SK-N-SH (cell line): Measurements from ENCODE around the gene STARD10. TPM values are rescaled to one million over a fixed set of nuclear protein-coding genes. Genes with fewer than 3 reads are reported as not detected.

Experiments used
- CTCF ChIA-PET: fragments of 300-600, 350-600 bp; formaldehyde crosslinking; extraction: SDS; loops from one replicate; lab custom pipeline; 2021; lab: Yijun Ruan, JAX
- POLR2A ChIA-PET: fragments of 350-600 bp; sonication (Branson Sonifier 250); formaldehyde crosslinking; extraction: SDS; loops from one replicate; lab custom pipeline; 2020; ENCODE audit warnings: antibody characterized with exemption, inconsistent platforms; lab: Yijun Ruan, JAX
- DNase-seq: peaks from one replicate; pipeline ENCODE4 v3.0.0; 2012
- H2AFZ ChIP-seq: fragments of 200-600 bp; sonication (generic); 2 replicates; pipeline ENCODE4 v1.8.1; 2016; ENCODE audit warnings: antibody characterized with exemption, mild to moderate bottlenecking, low read depth
- H3F3A ChIP-seq: fragments of 200-600 bp; sonication (generic); replicated peaks from 2 replicates; pipeline ENCODE3; 2016; ENCODE audit warnings: antibody characterized with exemption, mild to moderate bottlenecking; ENCODE audit not compliant: insufficient read depth
- H3K27ac ChIP-seq, 2 experiments: fragments of 200-500 bp in 1 of 2; fragments of 200-600 bp in 1 of 2; sonication (Bioruptor generic) in 1 of 2; sonication (generic), shearing (Covaris generic) in 1 of 2; 2 replicates each; pipeline versions ENCODE4 v1.5.1 to v1.6.1; 2014 to 2016; ENCODE audit warnings: low read depth in 2 of 2, inconsistent platforms in 1 of 2, low read length in 1 of 2, mild to moderate bottlenecking in 1 of 2, mixed read lengths in 1 of 2
- H3K27me3 ChIP-seq: fragments of 200-600 bp; sonication (generic), shearing (Covaris generic); 2 replicates; pipeline ENCODE4 v1.6.1; 2016; ENCODE audit warnings: mixed run types; ENCODE audit not compliant: insufficient read depth
- H3K36me3 ChIP-seq, 2 experiments: fragments of 200-500 bp in 1 of 2; fragments of 200-600 bp in 1 of 2; sonication (Bioruptor generic) in 1 of 2; sonication (generic) in 1 of 2; replicated peaks in 1 of 2; 2 replicates each; pipeline versions ENCODE3 to v1.5.1; 2014 to 2016; ENCODE audit warnings: low read length in 1 of 2, mild to moderate bottlenecking in 1 of 2; ENCODE audit not compliant: insufficient read depth in 2 of 2, control insufficient read depth in 1 of 2
- H3K4me1 ChIP-seq, 2 experiments: fragments of 200-500 bp in 1 of 2; fragments of 200-600 bp in 1 of 2; sonication (Bioruptor generic) in 1 of 2; sonication (generic), shearing (Covaris generic) in 1 of 2; 2 replicates each; pipeline versions ENCODE4 v1.5.1 to v1.6.1; 2014 to 2016; ENCODE audit warnings: low read depth in 1 of 2, low read length in 1 of 2, mixed run types in 1 of 2; ENCODE audit not compliant: insufficient read depth in 2 of 2, control insufficient read depth in 1 of 2
- H3K4me2 ChIP-seq: fragments of 200-600 bp; sonication (generic), shearing (Covaris generic); 2 replicates; pipeline ENCODE4 v1.6.1; 2017; ENCODE audit warnings: mixed run types
- H3K4me3 ChIP-seq, 2 experiments: fragments of 200-500 bp in 1 of 2; fragments of 200-600 bp in 1 of 2; sonication (Bioruptor generic) in 1 of 2; sonication (generic), shearing (Covaris generic) in 1 of 2; 2 replicates each; pipeline versions ENCODE4 v1.5.1 to v1.8.1; 2014 to 2016; ENCODE audit warnings: low read depth in 2 of 2, inconsistent platforms in 1 of 2, low read length in 1 of 2, mild to moderate bottlenecking in 1 of 2, mixed read lengths in 1 of 2, moderate library complexity in 1 of 2
- H3K79me2 ChIP-seq: fragments of 200-600 bp; sonication (generic); 2 replicates; pipeline ENCODE4 v1.8.1; 2017; ENCODE audit warnings: mild to moderate bottlenecking; ENCODE audit not compliant: insufficient read depth
- H3K9ac ChIP-seq: fragments of 200-600 bp; sonication (generic); 2 replicates; pipeline ENCODE4 v1.6.1; 2017; ENCODE audit warnings: mixed run types
- H3K9me2 ChIP-seq: fragments of 200-600 bp; sonication (generic); 2 replicates; pipeline ENCODE4 v1.6.1; 2017; ENCODE audit warnings: mixed run types
- H3K9me3 ChIP-seq: fragments of 200-600 bp; sonication (generic); 2 replicates; pipeline ENCODE4 v1.6.1; 2017; ENCODE audit warnings: mixed run types, mild to moderate bottlenecking, moderate library complexity
- H4K20me1 ChIP-seq: fragments of 200-600 bp; sonication (generic); 2 replicates; pipeline ENCODE4 v1.6.1; 2017; ENCODE audit warnings: mild to moderate bottlenecking, mixed run types; ENCODE audit not compliant: insufficient read depth
- CHD2 ChIP-seq: fragments of 150-350 bp; IDR thresholded peaks from 2 replicates; pipeline ENCODE4 v1.6.1; 2018; ENCODE audit warnings: low read length; ENCODE audit not compliant: partially characterized antibody
- ELF1 ChIP-seq: IDR thresholded peaks from 2 replicates; pipeline ENCODE4 v1.4.0; 2012
- EP300 ChIP-seq, 2 experiments: IDR thresholded peaks; 2 replicates each; pipeline versions ENCODE4 v1.4.0 to v1.6.1; 2012; ENCODE audit warnings: borderline replicate concordance in 1 of 2, low read depth in 1 of 2, low read length in 1 of 2
- EZH2phosphoT487 ChIP-seq: fragments of 200-600 bp; sonication (generic); IDR thresholded peaks from 2 replicates; pipeline ENCODE4 v1.6.1; 2017; ENCODE audit warnings: low read depth, mixed run types, mild to moderate bottlenecking, antibody characterized with exemption, moderate library complexity, borderline replicate concordance
- FOSL2 ChIP-seq: IDR thresholded peaks from 2 replicates; pipeline ENCODE4 v1.4.0; 2012; ENCODE audit warnings: low read depth, mild to moderate bottlenecking, moderate library complexity, borderline replicate concordance
- FOXJ3 ChIP-seq: sonication (generic); formaldehyde crosslinking; IDR thresholded peaks from 2 replicates; pipeline ENCODE4 v1.5.1; 2020; ENCODE audit warnings: mild to moderate bottlenecking, missing genetic modification reagents
- FOXM1 ChIP-seq: IDR thresholded peaks from 2 replicates; pipeline ENCODE4 v1.4.0; 2012; ENCODE audit warnings: low read depth, mild to moderate bottlenecking
- GABPA ChIP-seq: IDR thresholded peaks from 2 replicates; pipeline ENCODE4 v1.4.0; 2012; ENCODE audit warnings: low read depth, mild to moderate bottlenecking
- POLR2AphosphoS5 ChIP-seq: IDR thresholded peaks from 2 replicates; pipeline ENCODE4 v1.6.1; 2012; ENCODE audit warnings: low read depth, low read length
- RAD21 ChIP-seq: IDR thresholded peaks from 2 replicates; pipeline ENCODE4 v1.6.1; 2012; ENCODE audit warnings: mild to moderate bottlenecking, low read length
- RCOR1 ChIP-seq: fragments of 150-350 bp; IDR thresholded peaks from 2 replicates; pipeline ENCODE4 v1.6.1; 2017; ENCODE audit warnings: antibody characterized with exemption, low read length
- RFX5 ChIP-seq: IDR thresholded peaks from 2 replicates; pipeline ENCODE4 v1.6.1; 2012; ENCODE audit warnings: mild to moderate bottlenecking, improper control_type of control experiment, low read length
- SMC3 ChIP-seq: IDR thresholded peaks from 2 replicates; pipeline ENCODE4 v1.6.1; 2012; ENCODE audit warnings: low read depth, low read length, improper control_type of control experiment
- TAF1 ChIP-seq: IDR thresholded peaks from 2 replicates; pipeline ENCODE4 v1.6.1; 2012; ENCODE audit warnings: low read depth, mild to moderate bottlenecking, low read length, moderate library complexity, borderline replicate concordance
- YY1 ChIP-seq: IDR thresholded peaks from 2 replicates; pipeline ENCODE4 v1.4.0; 2012; ENCODE audit warnings: low read depth, mild to moderate bottlenecking
- WGBS: methylation state at CpG from one replicate; pipeline ENCODE4 v1.1.6; 2017; ENCODE audit warnings: low lambda C conversion rate; 5-methylcytosine and 5-hydroxymethylcytosine counted together
- polyA plus RNA-seq, 3 experiments: library from polyadenylated mRNA; depleted of rRNA; stranded (reverse); fragments of >200 nt; gene quantifications; 2 replicates each; pipeline ENCODE4 v1.2.3, GENCODE V29; 2012
- TF ChIP-seq, protein P1 (sequence below): IDR thresholded peaks from 2 replicates; pipeline ENCODE4 v1.6.1; 2012; ENCODE audit warnings: mild to moderate bottlenecking, low read depth, low read length, moderate library complexity
- TF ChIP-seq, protein P2 (sequence below): fragments of 150-350 bp; IDR thresholded peaks from 2 replicates; pipeline ENCODE4 v1.6.1; 2016; ENCODE audit warnings: mild to moderate bottlenecking, low read depth, low read length
- TF ChIP-seq, protein P3 (sequence below): IDR thresholded peaks from 2 replicates; pipeline ENCODE4 v1.4.0; 2012; ENCODE audit warnings: low read depth, borderline replicate concordance

STARD10 gene
- polyA plus RNA-seq, 1 of the 3 experiments (the other 2 are of a cell fraction), result 47.7 TPM

DNA sequence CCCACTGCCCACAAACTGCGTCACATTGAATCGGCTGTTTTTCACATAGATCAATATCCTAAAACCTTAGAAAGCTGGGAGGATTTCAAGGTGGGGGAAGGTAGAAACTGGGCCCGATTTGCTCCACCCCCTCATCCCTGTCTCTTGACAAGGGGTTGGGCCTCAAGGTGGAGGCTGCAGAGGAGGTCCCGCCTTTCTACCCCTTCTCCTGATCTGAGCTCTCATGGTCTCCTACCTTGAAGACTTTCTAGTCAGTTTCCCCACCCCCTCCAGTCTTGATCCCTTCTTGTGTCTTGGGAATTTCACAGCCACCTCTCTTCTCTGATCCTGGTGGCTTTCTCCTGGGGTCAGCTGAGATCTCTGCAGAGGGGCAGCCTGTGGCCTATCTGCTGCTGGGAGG is 4.5 kb upstream of the STARD10 start:
- Histone ChIP-seq H3K27me3 (no peaks in the 10 kb centered on the region), H3K27ac (no peak overlapping the region), H3F3A (no peaks in the 10 kb centered on the region), H3K4me2 (no peak overlapping the region), H3K4me1 (peaks cover 0 to 5% of the 10 kb centered on the region in 2 experiments; a peak in 1 of 4 replicates), H4K20me1 (no peaks in the 10 kb centered on the region), H3K9me2 (no peaks in the 10 kb centered on the region), H3K4me3 (no peak overlapping the region), H3K9me3 (no peaks in the 10 kb centered on the region), H3K36me3 (no peaks in the 10 kb centered on the region), H2AFZ (no peak overlapping the region), H3K9ac (no peak overlapping the region), H3K79me2 (no peaks in the 10 kb centered on the region)
- 75% methylated on average over 4 of the region's 4 CpGs for WGBS
- DNase-seq, result no peak
- ChIA-PET POLR2A (interaction anchor here (0.6 kb wide), 1 partner anchor 16 kb away, joined by 4 read pairs; no protein-coding TSS in a partner anchor), CTCF (interaction anchor here (1.6 kb wide), 1 partner anchor 74 kb away, joined by 4 read pairs; no protein-coding TSS in a partner anchor)
- TF ChIP-seq FOSL2, result no peak
- TF ChIP-seq EZH2phosphoT487, result no peak
- no peak for TF ChIP-seq POLR2AphosphoS5
- no peak for TF ChIP-seq ELF1
- no peak for TF ChIP-seq GABPA
- TF ChIP-seq RFX5, result no peak
- TF ChIP-seq EP300 (IDR thresholded peaks at IDR 0.05; ENCODE audit: borderline replicate concordance in 1 of 2, low read depth in 1 of 2, low read length in 1 of 2), result no peak
- TF ChIP-seq, protein P1, sequence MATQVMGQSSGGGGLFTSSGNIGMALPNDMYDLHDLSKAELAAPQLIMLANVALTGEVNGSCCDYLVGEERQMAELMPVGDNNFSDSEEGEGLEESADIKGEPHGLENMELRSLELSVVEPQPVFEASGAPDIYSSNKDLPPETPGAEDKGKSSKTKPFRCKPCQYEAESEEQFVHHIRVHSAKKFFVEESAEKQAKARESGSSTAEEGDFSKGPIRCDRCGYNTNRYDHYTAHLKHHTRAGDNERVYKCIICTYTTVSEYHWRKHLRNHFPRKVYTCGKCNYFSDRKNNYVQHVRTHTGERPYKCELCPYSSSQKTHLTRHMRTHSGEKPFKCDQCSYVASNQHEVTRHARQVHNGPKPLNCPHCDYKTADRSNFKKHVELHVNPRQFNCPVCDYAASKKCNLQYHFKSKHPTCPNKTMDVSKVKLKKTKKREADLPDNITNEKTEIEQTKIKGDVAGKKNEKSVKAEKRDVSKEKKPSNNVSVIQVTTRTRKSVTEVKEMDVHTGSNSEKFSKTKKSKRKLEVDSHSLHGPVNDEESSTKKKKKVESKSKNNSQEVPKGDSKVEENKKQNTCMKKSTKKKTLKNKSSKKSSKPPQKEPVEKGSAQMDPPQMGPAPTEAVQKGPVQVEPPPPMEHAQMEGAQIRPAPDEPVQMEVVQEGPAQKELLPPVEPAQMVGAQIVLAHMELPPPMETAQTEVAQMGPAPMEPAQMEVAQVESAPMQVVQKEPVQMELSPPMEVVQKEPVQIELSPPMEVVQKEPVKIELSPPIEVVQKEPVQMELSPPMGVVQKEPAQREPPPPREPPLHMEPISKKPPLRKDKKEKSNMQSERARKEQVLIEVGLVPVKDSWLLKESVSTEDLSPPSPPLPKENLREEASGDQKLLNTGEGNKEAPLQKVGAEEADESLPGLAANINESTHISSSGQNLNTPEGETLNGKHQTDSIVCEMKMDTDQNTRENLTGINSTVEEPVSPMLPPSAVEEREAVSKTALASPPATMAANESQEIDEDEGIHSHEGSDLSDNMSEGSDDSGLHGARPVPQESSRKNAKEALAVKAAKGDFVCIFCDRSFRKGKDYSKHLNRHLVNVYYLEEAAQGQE, result no peak
- TF ChIP-seq, protein P2, sequence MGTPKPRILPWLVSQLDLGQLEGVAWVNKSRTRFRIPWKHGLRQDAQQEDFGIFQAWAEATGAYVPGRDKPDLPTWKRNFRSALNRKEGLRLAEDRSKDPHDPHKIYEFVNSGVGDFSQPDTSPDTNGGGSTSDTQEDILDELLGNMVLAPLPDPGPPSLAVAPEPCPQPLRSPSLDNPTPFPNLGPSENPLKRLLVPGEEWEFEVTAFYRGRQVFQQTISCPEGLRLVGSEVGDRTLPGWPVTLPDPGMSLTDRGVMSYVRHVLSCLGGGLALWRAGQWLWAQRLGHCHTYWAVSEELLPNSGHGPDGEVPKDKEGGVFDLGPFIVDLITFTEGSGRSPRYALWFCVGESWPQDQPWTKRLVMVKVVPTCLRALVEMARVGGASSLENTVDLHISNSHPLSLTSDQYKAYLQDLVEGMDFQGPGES, result no peak
- no peak for TF ChIP-seq TAF1
- no peak for TF ChIP-seq FOXM1
- no peak for TF ChIP-seq RCOR1
- TF ChIP-seq SMC3, result no peak
- TF ChIP-seq RAD21, result no peak
- TF ChIP-seq CHD2, result no peak
- no peak for TF ChIP-seq FOXJ3 (CRISPR knock-in tag)
- TF ChIP-seq, protein P3, sequence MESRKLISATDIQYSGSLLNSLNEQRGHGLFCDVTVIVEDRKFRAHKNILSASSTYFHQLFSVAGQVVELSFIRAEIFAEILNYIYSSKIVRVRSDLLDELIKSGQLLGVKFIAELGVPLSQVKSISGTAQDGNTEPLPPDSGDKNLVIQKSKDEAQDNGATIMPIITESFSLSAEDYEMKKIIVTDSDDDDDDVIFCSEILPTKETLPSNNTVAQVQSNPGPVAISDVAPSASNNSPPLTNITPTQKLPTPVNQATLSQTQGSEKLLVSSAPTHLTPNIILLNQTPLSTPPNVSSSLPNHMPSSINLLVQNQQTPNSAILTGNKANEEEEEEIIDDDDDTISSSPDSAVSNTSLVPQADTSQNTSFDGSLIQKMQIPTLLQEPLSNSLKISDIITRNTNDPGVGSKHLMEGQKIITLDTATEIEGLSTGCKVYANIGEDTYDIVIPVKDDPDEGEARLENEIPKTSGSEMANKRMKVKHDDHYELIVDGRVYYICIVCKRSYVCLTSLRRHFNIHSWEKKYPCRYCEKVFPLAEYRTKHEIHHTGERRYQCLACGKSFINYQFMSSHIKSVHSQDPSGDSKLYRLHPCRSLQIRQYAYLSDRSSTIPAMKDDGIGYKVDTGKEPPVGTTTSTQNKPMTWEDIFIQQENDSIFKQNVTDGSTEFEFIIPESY, result no peak
- no peak for TF ChIP-seq YY1
